Gastroesophageal sphincter (tissue), 4 donors: ENCODE results near the gene GPR78. TPM values are rescaled to one million over a fixed set of nuclear protein-coding genes. Genes with fewer than 3 reads are reported as not detected.
A peak's percentile ranks its signal among the peaks of the same experiment; 100 is the strongest.

Experiments used
- ATAC-seq: fragments of 150-250 bp; one replicate; pipeline ENCODE4 v1.9.1; 2016; ENCODE audit warnings: mild to moderate bottlenecking, moderate library complexity
- H3K27ac ChIP-seq, 4 donors: fragments of 200-600 bp; sonication (generic) in 3 of 4; 1 replicate in 3 of 4; 2 replicates in 1 of 4; pipeline ENCODE4 v1.5.1; 2016 to 2019
- H3K27me3 ChIP-seq: fragments of 200-600 bp; sonication (generic); one replicate; pipeline ENCODE4 v1.5.1; 2019
- H3K36me3 ChIP-seq, 2 donors: fragments of 200-600 bp; sonication (generic); one replicate each; pipeline ENCODE4 v1.5.1; 2019; ENCODE audit warnings: control low read depth in 1 of 2
- H3K4me1 ChIP-seq, 3 donors: fragments of 200-600 bp; sonication (generic); 1 replicate in 2 of 3; 2 replicates in 1 of 3; pipeline ENCODE4 v1.5.1; 2016 to 2019; ENCODE audit warnings: control low read depth in 2 of 3
- H3K4me3 ChIP-seq, 2 donors: fragments of 200-600 bp; sonication (generic); one replicate each; pipeline ENCODE4 v1.5.1; 2019; ENCODE audit warnings: mild to moderate bottlenecking in 1 of 2, moderate library complexity in 1 of 2
- H3K9me3 ChIP-seq, 3 donors: fragments of 200-600 bp; sonication (generic); one replicate each; pipeline ENCODE4 v1.5.1; 2017 to 2019; ENCODE audit warnings: control low read depth in 2 of 3
- CTCF ChIP-seq, 4 experiments: fragments of 200-600 bp in 2 of 4; fragments of 450-650 bp in 2 of 4; sonication (generic) in 1 of 4; IDR thresholded peaks; one replicate each; pipeline ENCODE4 v1.5.1; 2017 to 2019; ENCODE audit warnings: antibody characterized with exemption in 4 of 4, mild to moderate bottlenecking in 2 of 4, moderate library complexity in 2 of 4
- EP300 ChIP-seq: sonication (generic); formaldehyde crosslinking; IDR thresholded peaks from one replicate; pipeline ENCODE4 v1.6.1; 2017; ENCODE audit warnings: antibody characterized with exemption, mild to moderate bottlenecking
- POLR2A ChIP-seq, 2 donors: fragments of 450-650 bp; IDR thresholded peaks; one replicate each; pipeline ENCODE4 v1.6.1; 2017; ENCODE audit warnings: antibody characterized with exemption in 2 of 2, mild to moderate bottlenecking in 2 of 2, moderate library complexity in 1 of 2
- POLR2AphosphoS5 ChIP-seq: sonication (generic); formaldehyde crosslinking; IDR thresholded peaks from one replicate; pipeline ENCODE4 v1.6.1; 2017; ENCODE audit warnings: antibody characterized with exemption
- WGBS, 2 donors: methylation state at CpG; one replicate each; pipeline ENCODE4 v1.1.5; 2018; ENCODE audit warnings: low coverage in 1 of 2; 5-methylcytosine and 5-hydroxymethylcytosine counted together
- total RNA-seq, 4 donors: library from RNA; depleted of rRNA; stranded (reverse); fragments of >200 nt; gene quantifications; one replicate each; pipeline ENCODE4 v1.1.0, GENCODE V29; 2016

The GPR78 gene
- not detected for total RNA-seq

- ATAC-seq: peak; percentile 53
- H3K27ac ChIP-seq: no peak within 1 kb of the TSS
- no peak within 1 kb of the TSS for H3K4me3 ChIP-seq
- no peaks in the 10 kb centered on the region for H3K4me1 ChIP-seq
- peaks cover 86% of the 10 kb centered on the region for H3K27me3 ChIP-seq
- no peaks in the 10 kb centered on the region for H3K9me3 ChIP-seq
- no peak for TF ChIP-seq POLR2A (IDR thresholded peaks at IDR 0.05)
- no peak for TF ChIP-seq EP300
- no peak for TF ChIP-seq CTCF (IDR thresholded peaks at IDR 0.05)
- TF ChIP-seq POLR2AphosphoS5: no peak
- WGBS, 2 donors: 0% methylated on average over 4 of the region's 63 CpGs; no CpG with 5 or more reads in 1 of the 2 donors
- H3K36me3 ChIP-seq: no peaks in the 10 kb centered on the region
These were observed at the start of gene GPR78 for GRCh38 chr4:8580321-8581093. TSS of gene GPR78 (plus strand) at chr4:8580392. CDS start at chr4:8580983, 591 bp downstream.

DNA sequence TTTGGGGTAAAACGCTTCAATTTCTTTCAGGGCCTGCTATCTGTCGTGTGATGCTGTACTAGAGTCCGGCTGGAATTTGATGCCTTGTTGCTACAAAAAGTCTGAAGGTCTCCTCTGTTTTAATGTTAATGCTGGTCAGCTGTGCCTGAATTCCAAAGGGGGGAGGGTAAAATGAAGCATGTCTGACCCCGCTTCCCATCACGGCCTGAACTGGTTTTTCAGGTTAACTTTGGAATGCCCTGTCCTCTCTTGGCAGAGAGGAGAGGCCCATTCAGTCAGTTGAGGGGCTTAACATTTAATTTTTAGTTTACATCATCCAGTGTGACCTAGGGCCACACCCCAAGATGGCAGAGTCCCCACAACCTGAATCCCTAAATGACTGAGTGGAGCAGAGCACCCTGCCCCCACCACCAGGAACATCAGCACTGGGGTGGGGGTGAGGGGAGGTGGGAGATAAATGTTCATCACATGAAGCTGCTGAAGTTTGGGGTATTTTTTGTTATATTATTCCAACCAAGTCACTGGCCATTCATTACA is 47.9 kb upstream of the GPR78 start:
- ATAC-seq: no peak
- H3K27ac ChIP-seq: no peak overlapping the region
- peaks cover 0 to 15% (median 0%) of the 10 kb centered on the region in 3 donors for H3K4me1 ChIP-seq
- H3K9me3 ChIP-seq: no peaks in the 10 kb centered on the region
- no peaks in the 10 kb centered on the region for H3K36me3 ChIP-seq
- TF ChIP-seq CTCF (IDR thresholded peaks at IDR 0.05): no peak
- no peak for TF ChIP-seq POLR2AphosphoS5
- no peak for TF ChIP-seq EP300
- no peak for TF ChIP-seq POLR2A (IDR thresholded peaks at IDR 0.05)
- WGBS, 2 donors: 69 to 86% methylated on average over 2 to 5 of the region's 5 CpGs
- H3K4me3 ChIP-seq: no peak overlapping the region
- H3K27me3 ChIP-seq: no peaks in the 10 kb centered on the region

GRCh38 chr4:8533274-8533865 is 46.8 kb upstream of the GPR78 start:
- no CpG with 5 or more reads among the region's 2 CpGs for WGBS, 2 donors
- Histone ChIP-seq H3K27me3 (no peaks in the 10 kb centered on the region), H3K27ac (no peak overlapping the region)

GRCh38 chr4:8534129-8534528 is 46.1 kb upstream of the GPR78 start:
- H3K4me1 ChIP-seq: peaks cover 0 to 17% (median 0%) of the 10 kb centered on the region in 3 donors
- H3K27ac ChIP-seq: no peak overlapping the region
- H3K27me3 ChIP-seq: no peaks in the 10 kb centered on the region
- no peaks in the 10 kb centered on the region for H3K9me3 ChIP-seq
- TF ChIP-seq POLR2AphosphoS5 (no peak), CTCF (IDR thresholded peaks at IDR 0.05) (no peak), EP300 (no peak), POLR2A (IDR thresholded peaks at IDR 0.05) (no peak)
- no peak overlapping the region for H3K4me3 ChIP-seq
- peak; percentile 14 for ATAC-seq
- H3K36me3 ChIP-seq: no peaks in the 10 kb centered on the region
- WGBS, 2 donors: 5 to 7% methylated on average over 2 to 3 of the region's 4 CpGs

More at GRCh38 chr4:8533274-8533865, 46.8 kb upstream of the GPR78 start:
- no peak for TF ChIP-seq CTCF (IDR thresholded peaks at IDR 0.05)
- TF ChIP-seq EP300: no peak
- TF ChIP-seq POLR2A (IDR thresholded peaks at IDR 0.05): no peak
- no peak for TF ChIP-seq POLR2AphosphoS5
- Histone ChIP-seq H3K4me1 (peaks cover 0 to 17% (median 0%) of the 10 kb centered on the region in 3 donors), H3K9me3 (no peaks in the 10 kb centered on the region), H3K4me3 (no peak overlapping the region), H3K36me3 (no peaks in the 10 kb centered on the region)
- ATAC-seq: no peak
